ENCODE data around the gene CDH15. TPM values are rescaled to one million over a fixed set of nuclear protein-coding genes. Genes with fewer than 3 reads are reported as not detected.

Gene CDH15
- total and polyA plus RNA-seq, 3 donors from 2014 or later, result 1.4 to 3.0 (median 2.1) TPM

- TF ChIP-seq CTCF (IDR thresholded peaks at IDR 0.05) (no peak), POLR2A (IDR thresholded peaks at IDR 0.05) (no peak)
- intact Hi-C loops (cut with DNase I; ENCODE audit: low total_unique reads), result no loop called here
- H3K4me1 ChIP-seq, result no peaks in the 10 kb centered on the region
- H3K27ac ChIP-seq, result no peak overlapping the region
- H3K9me3 ChIP-seq, result no peaks in the 10 kb centered on the region
- H3K27me3 ChIP-seq, result no peaks in the 10 kb centered on the region
- H3K36me3 ChIP-seq (ENCODE audit: low read depth, missing control alignments), result no peaks in the 10 kb centered on the region
- H3K4me3 ChIP-seq, result peak overlapping the region in 1 of 2 donors; percentile 13
- 3 to 7% methylated on average over 22 to 39 of the region's 39 CpGs for WGBS, 2 donors
- peak; percentile 77 for DNase-seq
These were observed 21.5 kb downstream of the CDH15 start for GRCh38 chr16:89192956-89193575.

GRCh38 chr16:89193576-89194293 lies 22.2 kb downstream of the CDH15 start:
- intact Hi-C loops (cut with DNase I; ENCODE audit: low total_unique reads), result no loop called here
- Histone ChIP-seq H3K27ac (no peak overlapping the region), H3K4me3 (peak overlapping the region in 1 of 2 donors; percentile 13), H3K9me3 (no peaks in the 10 kb centered on the region), H3K36me3 (ENCODE audit: low read depth, missing control alignments) (no peaks in the 10 kb centered on the region), H3K4me1 (no peaks in the 10 kb centered on the region), H3K27me3 (no peaks in the 10 kb centered on the region)
- DNase-seq, result no peak
- TF ChIP-seq CTCF (IDR thresholded peaks at IDR 0.05), result no peak
- TF ChIP-seq POLR2A (IDR thresholded peaks at IDR 0.05), result no peak
- WGBS, 2 donors, result 64 to 71% methylated on average over 17 to 38 of the region's 38 CpGs

GRCh38 chr16:89194340-89195311 lies 23.1 kb downstream of the CDH15 start:
- Histone ChIP-seq H3K9me3 (no peaks in the 10 kb centered on the region), H3K4me1 (no peaks in the 10 kb centered on the region), H3K4me3 (no peak overlapping the region), H3K36me3 (ENCODE audit: low read depth, missing control alignments) (no peaks in the 10 kb centered on the region), H3K27me3 (no peaks in the 10 kb centered on the region), H3K27ac (no peak overlapping the region)
- TF ChIP-seq POLR2A (IDR thresholded peaks at IDR 0.05) (no peak), CTCF (IDR thresholded peaks at IDR 0.05) (no peak)
- intact Hi-C loops (cut with DNase I; ENCODE audit: low total_unique reads), result no loop called here
- no peak for DNase-seq
- WGBS, 2 donors, result 78 to 88% methylated on average over 17 to 44 of the region's 45 CpGs

GRCh38 chr16:89195521-89196171 lies 24.1 kb downstream of the CDH15 start:
- no peak overlapping the region for H3K27ac ChIP-seq
- H3K4me3 ChIP-seq, result no peak overlapping the region
- intact Hi-C loops (cut with DNase I; ENCODE audit: low total_unique reads), result no loop called here
- no peaks in the 10 kb centered on the region for H3K27me3 ChIP-seq
- H3K9me3 ChIP-seq, result no peaks in the 10 kb centered on the region
- no peaks in the 10 kb centered on the region for H3K36me3 ChIP-seq (ENCODE audit: low read depth, missing control alignments)
- no peaks in the 10 kb centered on the region for H3K4me1 ChIP-seq
- no peak for TF ChIP-seq CTCF (IDR thresholded peaks at IDR 0.05)
- TF ChIP-seq POLR2A (IDR thresholded peaks at IDR 0.05), result no peak
- DNase-seq, result no peak
- WGBS, 2 donors, result 81 to 100% methylated on average over 1 to 21 of the region's 21 CpGs
